Measurements from ENCODE around the gene ADCY4. TPM values are rescaled to one million over a fixed set of nuclear protein-coding genes. Genes with fewer than 3 reads are reported as not detected.

The ADCY4 gene
- total and polyA plus RNA-seq, 2 of the 8 experiments (the other 6 are each of a cell fraction or from before 2014, with no cell fraction given): 0.27 to 0.35 TPM

GRCh38 chr14:24272467-24272866 lies 62.4 kb downstream of the ADCY4 start (continued):
- TF ChIP-seq NRF1 (IDR thresholded peaks at IDR 0.05; ENCODE audit: low read depth, low read length) (no peak), KDM5A (IDR thresholded peaks at IDR 0.05; ENCODE audit: low read length) (no peak), JUND (IDR thresholded peaks at IDR 0.05; ENCODE audit: low read length) (no peak), PHF8 (conservative IDR thresholded peaks at IDR 0.05; ENCODE audit: low read depth, low read length) (no peak)
